Esophagus squamous epithelium (tissue), 5 donors: ENCODE results near the gene CDK13. TPM values are rescaled to one million over a fixed set of nuclear protein-coding genes. Genes with fewer than 3 reads are reported as not detected.
"Not testable (repeated sequence)": the region's sequence is repeated elsewhere in the genome, so short reads cannot be mapped to it uniquely, and the experiment has no call there.

Experiments
- DNase-seq: peaks from one replicate; lab custom pipeline; 2025; lab: John Stamatoyannopoulos, UW
- H3K27ac ChIP-seq, 4 donors: fragments of 200-600 bp; sonication (generic); one replicate each; pipeline ENCODE4 v1.5.1; 2016 to 2019; ENCODE audit warnings: mild to moderate bottlenecking in 1 of 4
- H3K27me3 ChIP-seq, 4 donors: fragments of 200-600 bp; sonication (generic); 1 replicate in 3 of 4; 2 replicates in 1 of 4; pipeline versions ENCODE4 v1.5.1 to v1.6.0; 2017 to 2021; ENCODE audit warnings: antibody characterized with exemption in 1 of 4
- H3K36me3 ChIP-seq, 3 donors: fragments of 200-600 bp; sonication (generic); one replicate each; pipeline ENCODE4 v1.5.1; 2016 to 2019
- H3K4me1 ChIP-seq, 3 donors: fragments of 200-600 bp; sonication (generic); one replicate each; pipeline ENCODE4 v1.5.1; 2017 to 2019
- H3K4me3 ChIP-seq, 4 donors: fragments of 200-600 bp; sonication (generic); 1 replicate in 3 of 4; 2 replicates in 1 of 4; pipeline ENCODE4 v1.5.1; 2016 to 2019; ENCODE audit warnings: mild to moderate bottlenecking in 2 of 4, moderate library complexity in 1 of 4
- H3K9me3 ChIP-seq, 3 donors: fragments of 200-600 bp; sonication (generic); one replicate each; pipeline ENCODE4 v1.5.1; 2016 to 2019
- CTCF ChIP-seq, 6 experiments: fragments of 450-650 bp in 4 of 6; fragments of 200-600 bp in 2 of 6; sonication (generic) in 2 of 6; IDR thresholded peaks; one replicate each; pipeline ENCODE4 v1.5.1; 2016 to 2019; ENCODE audit warnings: antibody characterized with exemption in 6 of 6, mild to moderate bottlenecking in 4 of 6, moderate library complexity in 4 of 6
- POLR2A ChIP-seq, 4 donors: fragments of 450-650 bp; IDR thresholded peaks; one replicate each; pipeline ENCODE4 v1.6.1; 2017; ENCODE audit warnings: antibody characterized with exemption in 4 of 4, mild to moderate bottlenecking in 4 of 4, moderate library complexity in 3 of 4
- WGBS, 2 donors: methylation state at CpG; one replicate each; pipeline ENCODE4 v1.1.5; 2018; 5-methylcytosine and 5-hydroxymethylcytosine counted together
- intact Hi-C: fragments of 100-400 bp; cut with DNase I; formaldehyde crosslinking; loops from one replicate; pipeline ENCODE4 v1.15.0; 2022
- small RNA-seq, 4 donors: library from RNA; depleted of rRNA; stranded (forward); fragments of <200 nt; gene quantifications; one replicate each; pipeline ENCODE3, GENCODE V24; 2016
- total RNA-seq, 4 donors: library from RNA; depleted of rRNA; stranded (reverse); fragments of >200 nt; gene quantifications; one replicate each; pipeline ENCODE4 v1.1.0, GENCODE V29; 2016
- donor health status: DM: yes; HTN: yes; CAD: no.

The CDK13 gene
- total RNA-seq, 4 donors from 2014 or later = 46.0 to 99.8 (median 66.0) TPM

GRCh38 chr7:40147371-40148246 is 197.6 kb downstream of the CDK13 start:
- intact Hi-C loops = no loop called here
- Histone ChIP-seq H3K27ac (no peak overlapping the region), H3K4me3 (no peak overlapping the region), H3K4me1 (no peaks in the 10 kb centered on the region), H3K9me3 (no peaks in the 10 kb centered on the region), H3K36me3 (no peaks in the 10 kb centered on the region), H3K27me3 (no peaks in the 10 kb centered on the region)
- no peak for DNase-seq
- no peak for TF ChIP-seq POLR2A (IDR thresholded peaks at IDR 0.05)
- TF ChIP-seq CTCF (IDR thresholded peaks at IDR 0.05) = no peak
- 78 to 89% methylated on average over 14 to 19 of the region's 19 CpGs for WGBS, 2 donors

GRCh38 chr7:40148247-40148580 is 198.2 kb downstream of the CDK13 start:
- DNase-seq, H3K36me3 ChIP-seq, H3K27ac ChIP-seq, H3K9me3 ChIP-seq, H3K27me3 ChIP-seq, H3K4me1 ChIP-seq, H3K4me3 ChIP-seq, intact Hi-C loops: not testable (repeated sequence)
- WGBS, 2 donors = 88 to 92% methylated on average over 5 to 7 of the region's 7 CpGs

GRCh38 chr7:40148671-40149070 is 198.6 kb downstream of the CDK13 start:
- DNase-seq = no peak
- H3K4me3 ChIP-seq = no peak overlapping the region
- TF ChIP-seq POLR2A (IDR thresholded peaks at IDR 0.05) (no peak), CTCF (IDR thresholded peaks at IDR 0.05) (no peak)
- no peaks in the 10 kb centered on the region for H3K27me3 ChIP-seq
- no peaks in the 10 kb centered on the region for H3K36me3 ChIP-seq
- WGBS, 2 donors = 76 to 95% methylated on average over 2 of the region's 2 CpGs
- H3K27ac ChIP-seq = no peak overlapping the region
- intact Hi-C loops = no loop called here
- H3K9me3 ChIP-seq = no peaks in the 10 kb centered on the region
- H3K4me1 ChIP-seq = no peaks in the 10 kb centered on the region

Small RNAs within 50 kb of the gene (small RNA-seq; reads per million reads assigned to genes)
- gene AC006023.1 = 0 reads per million in 4 donors
- 0 reads per million in 4 donors for gene AC006023.2

Other genes with a start within 250 kb of the CDK13 start
- 10 to 100 TPM; 29.8 to 43.9 (median 38.4) TPM for gene MPLKIP, start 184.4 kb downstream of the CDK13 start, total RNA-seq
- gene SUGCT, start 184.7 kb downstream of the CDK13 start, total RNA-seq = 1 to 10 TPM in 3 of 4 donors, under 1 TPM in 1; 0.83 to 7.1 (median 3.2) TPM